NCI-H748 (cell line): ENCODE results near the gene RIMBP2.

Source experiments
- DNase-seq: peaks from one replicate; lab custom pipeline; 2025; ENCODE audit not compliant: unreplicated experiment; lab: John Stamatoyannopoulos, UW

RIMBP2 gene

DNA sequence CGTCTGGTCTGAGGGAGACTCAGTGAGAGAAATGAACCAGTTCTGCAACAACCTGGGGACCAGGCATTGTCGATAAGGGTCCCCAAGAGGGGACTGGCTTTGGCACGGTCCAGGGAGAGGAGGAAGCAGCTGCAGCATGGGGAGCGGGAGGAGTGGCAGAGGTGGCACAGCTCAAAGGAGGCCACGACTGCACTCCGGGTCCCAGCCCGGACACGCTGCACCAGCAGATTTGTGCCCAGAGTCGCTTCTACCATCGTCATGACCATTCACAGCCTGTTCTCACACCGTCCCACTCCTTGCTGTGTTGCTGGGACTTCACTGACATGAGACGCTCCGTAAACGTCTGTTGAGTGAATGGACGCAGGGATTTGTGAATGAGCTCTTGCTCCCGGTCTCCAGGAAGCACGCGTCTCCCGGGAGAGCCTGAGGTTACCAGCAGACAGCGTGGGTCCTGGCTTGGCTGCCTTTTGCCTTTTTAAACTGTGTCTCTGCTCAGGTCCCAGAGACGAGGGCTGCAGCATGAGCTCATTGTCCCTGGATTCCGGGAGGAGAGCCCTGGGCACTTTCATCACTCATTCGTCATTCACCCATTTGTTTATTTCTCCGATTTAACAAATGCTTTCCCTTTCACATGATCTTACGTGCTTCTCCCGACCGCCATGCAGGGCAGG, 241.4 kb downstream of the RIMBP2 start:
- no peak for DNase-seq

DNA sequence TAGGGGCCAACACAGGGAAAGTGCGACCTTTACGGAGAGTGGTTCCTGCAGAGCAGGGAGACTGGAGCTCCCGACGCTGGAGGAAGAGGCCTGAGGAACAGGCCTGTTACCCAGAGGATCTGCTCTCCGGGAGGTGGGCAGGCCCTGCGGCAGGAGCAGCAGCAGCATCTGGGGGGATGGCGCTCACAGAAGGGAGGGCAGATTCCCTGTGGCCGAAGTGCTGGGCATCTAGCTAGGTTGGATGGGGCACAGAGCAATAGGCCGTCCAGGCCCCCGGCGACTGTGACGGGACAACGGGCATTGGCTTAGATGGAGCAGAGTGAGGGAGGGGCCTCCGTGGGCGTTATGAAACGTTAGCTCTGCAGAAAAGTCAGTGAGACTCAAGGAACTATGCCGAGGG, 242.8 kb downstream of the RIMBP2 start:
- DNase-seq = no peak

DNA sequence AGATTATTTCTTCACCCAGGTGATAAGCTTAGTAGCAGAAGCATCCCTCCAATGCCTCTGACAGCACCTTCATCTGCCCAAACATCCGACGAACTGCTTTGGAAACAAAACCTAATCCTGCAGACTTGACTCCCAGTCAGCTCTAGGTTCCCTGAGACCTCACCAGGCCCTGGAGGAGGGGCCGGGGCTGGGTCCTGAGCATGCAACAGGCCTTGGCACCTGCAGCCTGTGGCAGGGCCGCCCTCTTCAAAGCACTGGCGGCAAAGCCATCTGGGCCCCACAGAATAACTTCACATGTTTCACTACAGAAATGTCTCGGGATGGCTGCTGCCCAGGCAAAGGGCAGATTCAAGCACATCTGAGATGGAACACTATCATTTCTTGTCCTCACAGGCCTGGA, 245.1 kb downstream of the RIMBP2 start:
- DNase-seq = no peak

DNA sequence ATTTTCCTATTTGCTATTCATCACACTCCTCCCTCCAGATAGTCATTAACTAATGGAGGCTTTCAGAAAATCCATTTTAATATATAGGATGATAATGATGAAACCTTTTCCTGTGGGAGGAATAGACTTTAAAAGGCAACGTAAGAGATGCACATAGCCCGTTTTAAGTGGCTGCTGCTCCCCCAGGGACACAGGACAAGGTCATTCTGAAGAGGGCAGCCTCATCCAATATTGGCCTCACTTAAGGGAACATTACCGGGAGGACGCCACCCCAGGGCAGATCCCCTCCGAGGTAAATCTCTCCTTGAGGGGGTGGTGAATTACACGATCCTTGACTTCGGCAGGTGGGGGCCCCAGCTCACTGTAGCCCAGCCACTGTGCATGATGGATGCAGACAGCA, 246.5 kb downstream of the RIMBP2 start:
- DNase-seq = no peak

DNA sequence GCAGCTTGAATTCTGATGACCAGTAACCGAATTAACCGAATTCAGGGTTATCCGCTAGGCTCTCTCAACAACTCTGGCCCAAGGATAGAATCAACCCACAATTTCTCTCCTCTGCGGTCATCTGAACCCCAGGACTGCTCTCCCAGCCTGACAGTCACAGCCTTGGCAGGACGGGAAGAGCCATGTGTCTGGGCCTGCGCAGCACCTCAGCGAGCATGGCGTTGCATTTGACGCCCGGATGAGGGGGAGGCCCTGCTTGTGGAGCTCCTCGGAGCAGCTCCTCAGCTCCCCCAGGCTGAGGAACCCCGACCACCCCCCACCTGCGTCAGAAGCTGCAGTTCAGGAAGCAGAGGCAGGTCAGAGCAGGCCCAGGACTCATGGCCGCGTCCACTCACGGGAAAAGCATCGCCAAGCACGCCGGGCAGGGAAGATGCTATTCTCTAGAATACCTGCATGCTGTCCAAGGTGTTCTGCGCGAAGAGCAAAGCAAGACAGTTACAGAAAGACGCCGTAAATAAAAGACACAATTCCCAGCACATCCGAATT, 247.3 kb downstream of the RIMBP2 start:
- no peak for DNase-seq

DNA sequence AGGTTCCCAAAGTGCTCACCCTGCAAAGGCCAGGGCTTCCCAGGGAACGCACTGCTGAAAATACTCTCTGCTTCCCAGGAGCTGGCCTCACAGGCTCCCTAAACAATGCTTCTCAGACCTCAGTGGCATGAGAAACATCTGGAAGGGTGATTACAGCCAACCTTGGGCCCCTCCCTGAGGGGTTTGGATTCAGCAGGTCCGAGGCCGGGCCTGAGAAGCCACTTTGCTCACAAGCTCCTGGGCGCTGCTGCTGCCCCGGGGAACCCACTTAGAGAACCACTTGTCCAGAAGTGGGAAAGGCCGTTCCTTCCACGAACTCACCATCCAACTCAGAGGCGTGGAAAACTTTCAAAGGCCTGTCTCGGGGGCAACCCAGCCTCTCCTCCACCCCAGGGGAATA, 247.9 kb downstream of the RIMBP2 start:
- DNase-seq = no peak

DNA sequence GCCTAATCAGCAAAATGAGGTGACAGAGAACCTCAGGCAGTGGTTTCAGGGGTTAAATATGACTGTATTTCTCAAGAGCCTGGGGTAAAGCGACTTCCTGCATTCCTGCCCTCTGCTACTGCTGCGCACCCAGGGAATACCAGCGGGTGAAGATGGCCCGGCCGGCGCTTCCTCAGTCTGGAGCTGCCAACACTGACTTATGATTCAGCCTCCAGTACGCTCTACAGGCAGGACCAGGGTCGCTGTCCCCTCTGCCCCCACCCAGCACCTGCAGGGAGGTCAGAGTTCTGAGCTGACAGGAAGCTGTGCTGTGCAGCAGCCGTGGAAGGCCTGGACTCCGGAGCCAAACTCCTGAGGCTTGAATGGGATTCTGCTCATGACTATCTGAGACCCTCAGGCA, 250.5 kb downstream of the RIMBP2 start:
- no peak for DNase-seq

DNA sequence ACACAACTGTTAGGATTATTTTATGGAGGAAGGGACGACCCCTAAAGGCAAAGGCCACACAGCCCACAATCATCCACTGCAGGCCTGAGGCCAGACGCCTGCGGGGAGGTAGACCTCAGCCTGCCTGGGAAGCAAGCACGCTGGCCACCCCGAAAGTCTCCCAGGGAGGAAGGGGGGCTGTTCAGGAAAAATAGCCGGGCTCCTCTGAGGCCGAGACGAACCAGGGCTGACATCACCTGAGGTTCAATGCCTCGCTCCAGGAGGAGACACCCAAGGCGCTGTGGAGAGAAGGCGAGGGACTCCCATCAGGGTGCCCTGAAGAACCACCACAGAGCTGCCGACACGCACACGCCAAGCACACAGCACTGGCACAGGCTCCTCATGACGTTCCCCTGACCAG, 251.1 kb downstream of the RIMBP2 start:
- no peak for DNase-seq

DNA sequence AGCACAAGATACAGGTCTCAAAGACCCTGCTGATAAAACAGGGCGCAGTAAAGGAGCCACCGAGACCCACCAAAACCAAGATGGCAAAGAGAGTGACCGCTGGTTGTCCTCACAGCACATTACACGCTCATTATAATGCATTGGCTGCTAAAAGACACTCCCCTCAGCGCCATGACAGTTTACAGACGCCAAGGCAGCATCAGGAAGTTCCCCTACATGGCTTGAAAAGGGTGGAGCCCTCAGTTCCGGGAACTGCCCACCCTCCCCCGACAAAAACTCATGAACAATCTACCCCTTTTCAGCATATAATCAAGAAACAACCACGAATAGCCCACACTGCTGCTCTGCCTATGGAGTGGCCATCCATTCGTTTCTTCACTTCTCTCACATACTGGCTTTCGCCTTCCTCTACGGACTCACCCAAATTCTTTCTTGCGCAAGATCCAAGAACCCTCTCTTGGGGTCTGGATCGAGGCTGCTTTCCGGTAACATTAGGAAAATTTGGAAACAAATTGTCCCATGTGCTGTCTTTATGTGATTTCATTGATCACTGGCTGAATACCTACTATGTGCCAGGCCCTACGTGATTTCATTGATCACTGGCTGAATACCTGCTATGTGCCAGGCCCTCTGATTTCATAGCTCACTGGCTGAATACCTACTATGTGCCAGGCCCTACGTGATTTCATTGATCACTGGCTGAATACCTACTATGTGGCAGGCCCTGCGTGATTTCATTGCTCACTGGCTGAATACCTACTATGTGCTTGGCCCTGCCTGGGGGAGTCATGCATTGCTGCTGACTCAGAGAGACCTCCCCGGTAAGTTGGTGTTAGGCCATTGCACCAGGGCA, 252.1 kb downstream of the RIMBP2 start:
- no peak for DNase-seq

DNA sequence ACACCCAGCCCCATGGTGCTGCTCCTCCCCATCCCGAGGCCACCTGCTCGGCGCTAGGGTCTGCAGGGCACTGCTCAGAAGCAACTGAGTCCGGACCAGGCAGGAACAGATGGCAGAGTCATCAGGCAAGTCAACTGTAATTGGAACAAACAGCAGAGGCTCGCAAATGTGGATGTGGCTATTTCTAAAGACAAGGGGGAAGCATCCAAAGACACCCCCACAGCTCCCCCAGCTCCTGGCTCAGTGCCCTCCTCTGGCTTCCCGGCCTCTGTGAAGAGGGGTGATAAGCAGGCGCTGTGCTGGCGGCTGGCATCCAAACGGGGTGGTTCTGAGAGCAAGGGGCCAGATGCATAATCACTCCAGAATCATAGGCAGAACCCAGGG, 252.8 kb downstream of the RIMBP2 start:
- no peak for DNase-seq

DNA sequence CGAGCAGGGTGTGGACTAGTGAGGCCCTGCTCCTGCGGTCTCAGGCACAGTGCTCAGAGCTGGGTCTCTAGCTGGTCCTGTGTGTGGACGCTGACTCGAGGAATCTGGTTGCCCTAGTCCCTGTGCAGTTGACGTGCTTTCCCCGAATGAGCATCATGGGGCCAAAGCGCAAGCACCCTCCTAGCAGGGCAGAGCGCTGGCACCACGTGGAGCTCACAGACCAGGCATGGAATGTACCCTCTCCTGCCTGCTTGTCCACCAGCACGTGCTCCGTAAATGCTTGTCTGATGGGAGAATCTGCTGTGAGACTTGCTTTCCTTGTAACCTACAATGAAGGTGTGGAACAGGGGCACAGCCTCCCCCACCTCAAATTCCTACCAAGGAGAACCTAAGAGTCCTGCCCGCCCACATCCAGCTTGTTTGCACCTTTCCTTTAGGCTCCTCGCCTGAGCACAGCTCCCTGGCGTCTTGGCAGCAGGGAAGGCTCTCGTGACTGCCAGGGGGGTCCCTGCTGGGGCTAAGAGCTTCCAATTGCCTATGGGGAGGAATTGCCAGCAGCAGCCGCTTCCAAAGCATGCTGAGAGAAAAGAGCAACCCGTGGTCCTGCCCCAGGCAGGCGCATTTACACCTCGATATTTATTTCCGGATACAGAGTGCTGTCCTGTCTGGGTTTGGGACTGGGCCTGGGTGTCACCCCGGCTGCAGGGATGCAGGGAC, 253.4 kb downstream of the RIMBP2 start:
- no peak for DNase-seq

DNA sequence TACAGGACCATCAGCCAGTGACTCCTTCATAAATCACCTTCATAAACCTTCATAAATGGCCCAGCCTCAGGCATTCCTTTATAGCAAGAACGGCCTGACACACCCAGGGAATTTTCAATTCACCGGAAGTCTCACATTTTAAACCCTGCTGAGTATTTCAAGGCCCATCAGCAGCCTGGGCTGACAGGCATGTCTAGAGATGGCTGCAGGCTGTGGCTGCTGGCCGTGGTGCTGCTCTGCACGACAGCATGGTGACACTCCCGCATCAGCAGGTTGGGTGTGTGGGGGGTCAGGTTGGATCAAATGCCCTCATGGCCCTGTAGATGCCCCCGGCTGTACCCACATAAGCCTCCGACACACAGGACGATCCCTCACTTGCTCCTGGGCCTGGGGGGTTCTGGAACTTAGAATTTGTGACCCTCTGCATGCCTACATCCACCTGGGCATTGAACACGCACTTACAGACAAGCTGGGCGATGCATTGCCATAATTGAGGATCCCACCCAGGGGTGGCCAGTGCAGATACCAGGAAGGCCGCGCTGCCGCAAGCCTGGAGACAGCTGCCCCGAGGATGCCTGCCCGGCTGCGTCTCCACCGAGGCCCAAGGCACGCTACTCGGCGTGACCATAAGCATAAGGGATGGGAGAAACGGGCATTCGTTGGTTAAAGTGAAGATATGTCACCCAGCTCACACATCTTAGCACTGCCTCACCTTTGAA, 254.1 kb downstream of the RIMBP2 start:
- DNase-seq = no peak

DNA sequence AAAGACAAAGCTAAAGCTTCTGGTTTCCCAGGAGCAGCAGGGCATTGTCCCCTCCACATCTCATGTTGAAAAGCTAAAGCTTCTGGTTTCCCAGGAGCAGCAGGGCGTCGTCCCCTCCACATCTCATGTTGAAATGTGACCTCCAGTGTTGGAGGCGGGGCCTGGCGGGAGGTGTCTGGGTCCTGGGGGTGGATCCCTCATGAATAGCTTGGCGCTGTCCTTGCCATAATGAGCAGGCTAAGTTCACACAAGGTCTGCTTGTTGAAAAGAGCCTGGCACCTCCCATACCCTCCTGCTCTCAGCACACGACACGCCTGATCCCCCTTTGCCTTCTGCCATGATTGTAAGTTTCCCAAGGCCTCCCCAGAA, 254.7 kb downstream of the RIMBP2 start:
- DNase-seq = peak; percentile 81

DNA sequence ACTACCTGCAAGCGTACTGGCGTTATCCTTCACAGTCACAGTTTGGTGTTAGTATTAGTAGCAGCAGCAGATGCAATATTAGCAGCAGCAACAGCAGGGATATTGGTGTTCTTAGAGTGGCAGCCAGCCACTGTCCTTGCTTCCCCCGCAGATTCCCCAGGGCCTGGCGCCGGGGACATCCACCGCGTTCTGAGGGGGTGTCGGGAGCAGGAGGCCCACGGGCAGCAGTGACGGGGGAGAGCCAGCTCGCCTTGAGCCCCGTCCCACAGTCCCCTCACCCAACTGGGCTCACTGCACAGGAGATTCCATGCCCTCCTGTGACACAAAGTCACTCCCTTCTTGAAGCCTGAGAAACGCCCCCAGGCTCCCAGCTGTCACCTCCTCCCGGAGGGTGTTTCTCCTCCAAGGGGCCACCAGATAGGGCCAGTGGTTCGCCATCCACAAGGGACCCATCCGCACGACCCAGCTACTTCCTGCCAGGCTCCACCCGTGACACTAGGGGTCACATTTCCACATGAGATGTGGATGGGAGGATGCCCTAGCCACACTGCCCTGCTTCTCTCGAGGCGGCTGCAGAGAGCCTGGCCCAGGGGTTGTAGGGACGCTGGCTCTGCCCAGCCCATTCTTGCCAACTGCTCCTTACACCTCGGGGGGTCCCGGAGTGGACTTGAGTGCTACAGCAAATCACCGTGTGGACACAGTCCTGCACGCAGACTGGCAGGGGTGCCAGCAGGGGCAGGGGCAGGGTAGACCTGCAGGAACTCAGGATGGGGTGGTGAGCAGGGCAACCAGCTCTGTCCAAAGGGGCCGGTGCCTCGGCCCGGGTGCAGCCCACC, 255.3 kb downstream of the RIMBP2 start:
- DNase-seq = peak; percentile 18

DNA sequence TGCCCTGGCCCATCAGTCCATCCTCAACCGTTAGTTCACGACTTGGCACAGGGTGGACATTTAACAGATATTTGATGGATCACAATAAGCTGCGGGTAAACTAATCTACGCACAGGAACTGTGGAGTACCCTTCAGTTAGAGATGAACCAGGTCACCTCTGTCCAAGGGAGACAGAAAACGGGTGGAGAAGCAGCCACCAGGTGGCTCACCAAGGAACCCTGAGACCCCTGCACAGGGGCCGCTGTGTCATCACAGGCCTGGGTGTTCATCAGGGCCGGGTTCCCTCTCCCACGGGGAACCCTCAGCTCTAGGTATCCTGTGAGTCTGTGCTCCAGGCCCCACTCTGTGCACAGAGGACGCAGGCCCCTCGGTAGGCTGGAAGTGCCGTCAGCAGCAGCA, 256.2 kb downstream of the RIMBP2 start:
- no peak for DNase-seq

DNA sequence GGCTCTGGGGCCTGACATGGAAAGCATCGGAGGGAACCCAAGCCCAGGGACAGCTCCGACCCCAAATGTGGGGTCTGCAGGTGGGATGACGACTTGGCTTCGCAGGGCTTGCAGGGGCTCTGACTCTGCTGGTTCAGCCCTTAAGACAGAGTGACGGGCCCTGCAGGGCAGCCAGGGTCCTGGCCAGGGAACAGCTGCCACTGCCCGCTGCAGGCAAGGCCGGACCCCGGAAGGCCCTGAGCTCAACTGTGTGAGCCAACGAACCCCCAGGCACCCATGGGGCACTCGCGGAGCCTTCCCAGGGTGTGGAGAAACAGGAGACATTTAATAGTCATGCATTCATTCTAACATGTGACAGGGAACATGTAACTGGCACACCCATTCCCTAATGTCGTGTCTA, 257.8 kb downstream of the RIMBP2 start:
- DNase-seq = no peak

DNA sequence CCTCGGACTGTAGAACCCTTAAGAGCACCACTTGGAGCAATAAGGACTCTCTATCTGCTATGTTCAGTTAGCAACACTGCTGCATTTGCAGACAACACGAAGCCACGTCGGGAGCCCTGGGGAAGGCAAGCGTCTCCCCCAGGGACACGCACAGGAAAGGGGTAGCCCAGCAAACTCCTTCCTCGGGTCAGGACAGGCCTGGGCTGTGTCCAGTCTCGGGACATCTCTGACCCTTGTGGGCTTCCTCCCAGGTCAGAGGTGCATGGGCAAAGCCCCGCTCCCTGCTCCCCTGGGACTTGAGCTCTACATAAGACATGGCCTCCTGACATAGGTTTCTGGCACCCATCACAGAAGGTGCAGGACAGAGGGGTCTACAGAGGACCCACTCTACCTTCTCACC, 258.9 kb downstream of the RIMBP2 start:
- no peak for DNase-seq

DNA sequence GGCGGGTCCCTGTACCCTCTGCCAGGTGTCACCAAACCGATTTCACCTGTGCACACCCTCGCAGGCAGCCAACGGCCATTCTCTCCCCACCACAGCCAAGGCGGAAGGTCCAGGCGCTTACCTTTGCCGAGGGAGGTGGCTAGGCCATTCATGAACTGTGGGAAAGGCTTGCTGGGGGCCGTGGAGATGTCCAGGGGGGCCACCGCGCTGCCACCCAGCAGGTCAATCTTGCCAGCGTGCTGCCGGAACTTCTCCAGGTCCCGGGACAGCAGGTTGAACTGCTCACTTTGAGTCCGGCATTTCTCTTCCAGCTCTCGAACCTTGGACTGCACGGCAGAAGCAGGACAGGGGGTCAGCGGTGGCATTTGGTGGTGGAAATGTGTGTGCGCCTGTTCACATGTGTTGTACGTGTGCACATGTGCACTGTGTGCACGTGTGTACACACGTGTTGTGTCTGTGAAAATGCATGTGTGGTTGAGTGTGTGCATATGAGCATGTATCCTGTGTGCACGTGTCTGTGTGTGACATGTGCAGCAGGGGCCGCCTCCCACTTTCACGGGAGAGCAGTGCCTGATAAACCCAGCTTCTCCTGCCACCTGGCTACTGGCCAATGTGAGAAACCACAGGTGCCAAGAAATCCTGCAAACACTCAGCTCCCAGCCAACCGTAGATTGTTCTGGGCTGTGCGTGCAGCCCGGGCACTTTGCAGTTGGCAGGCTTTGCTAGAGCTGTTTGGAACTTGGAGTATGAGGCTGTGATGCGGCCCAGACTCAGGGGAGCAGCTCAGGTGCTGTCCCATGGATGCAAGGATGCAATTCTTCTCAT, 259.5 kb downstream of the RIMBP2 start:
- DNase-seq = peak; percentile 25

DNA sequence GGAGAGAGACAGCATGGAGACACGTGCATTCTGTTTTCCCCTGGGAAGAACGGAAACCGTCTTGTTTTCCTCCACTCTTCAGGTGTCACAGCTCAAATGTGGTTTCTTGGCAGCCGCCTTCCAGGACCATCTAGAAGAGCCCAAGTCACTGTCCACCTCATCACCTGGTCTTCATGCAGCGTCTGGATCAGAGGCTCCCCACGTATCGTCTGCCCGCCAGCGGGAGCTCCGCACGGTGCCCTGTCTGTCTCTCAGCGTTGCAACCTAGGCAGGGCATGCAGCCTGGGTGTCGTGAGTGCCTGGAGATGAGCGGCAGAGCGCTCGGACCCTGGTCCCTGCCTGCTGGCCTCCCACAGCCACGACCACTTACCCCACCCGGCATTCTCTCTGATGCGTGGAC, 260.9 kb downstream of the RIMBP2 start:
- no peak for DNase-seq
